GM12878 (cell line): ENCODE measurements around the gene SOCS6. TPM values are rescaled to one million over a fixed set of nuclear protein-coding genes. Genes with fewer than 3 reads are reported as not detected.

Source experiments
- ATAC-seq: fragments of 200-7000 bp; cut with Tn5 transposase; 3 replicates; pipeline ENCODE4 v1.9.1; 2020; ENCODE audit warnings: mild to moderate bottlenecking, moderate library complexity
- BruUV-seq: library from RNA; stranded (reverse); fragments of 400-500 nt; replicated peaks from 2 replicates; lab custom pipeline; 2021; lab: Mats Ljungman, UMichigan
- CTCF ChIA-PET: fragments of 300-600 bp; sonication (Branson Sonifier 250); formaldehyde crosslinking; extraction: SDS; loops from one replicate; lab custom pipeline; 2021; ENCODE audit warnings: inconsistent platforms; lab: Yijun Ruan, JAX
- POLR2A ChIA-PET: fragments of 350-600 bp; formaldehyde crosslinking; extraction: SDS; loops from one replicate; lab custom pipeline; 2021; ENCODE audit warnings: inconsistent platforms; lab: Charles Lee
- RAD21 ChIA-PET: fragments of 300-600 bp; sonication (Branson Sonifier 250); formaldehyde crosslinking; loops from one replicate; lab custom pipeline; 2023; ENCODE audit warnings: antibody characterized with exemption; ENCODE audit not compliant: unreplicated experiment; lab: Charles Lee
- SMC1A ChIA-PET: fragments of 300-600 bp; sonication (Branson Sonifier 250); formaldehyde crosslinking; loops from one replicate; lab custom pipeline; 2023; ENCODE audit not compliant: unreplicated experiment, uncharacterized antibody; lab: Charles Lee
- DNase-seq: peaks from one replicate; pipeline ENCODE4 v3.0.0-alpha.2; 2011; ENCODE audit warnings: low read depth, low spot score
- FAIRE-seq: peaks from 3 replicates; lab custom pipeline; 2011; peaks lifted over from hg19 to GRCh38; lab: Jason Lieb, UNC
- H2AFZ ChIP-seq: 2 replicates; pipeline ENCODE4 v1.6.0; 2011; ENCODE audit warnings: low read depth, low read length, control low read depth; ENCODE audit not compliant: control insufficient read depth
- H3K27ac ChIP-seq: 2 replicates; pipeline ENCODE4 v1.5.1; 2011; ENCODE audit warnings: control low read depth; ENCODE audit not compliant: control insufficient read depth, insufficient read depth
- H3K27me3 ChIP-seq, 2 experiments: replicated peaks in 1 of 2; 2 replicates each; pipeline versions ENCODE4 v1.6.0 to v1.6.1; 2011; ENCODE audit warnings: low read length in 1 of 2; ENCODE audit not compliant: control insufficient read depth in 2 of 2, insufficient read depth in 2 of 2
- H3K36me3 ChIP-seq, 2 experiments: 2 replicates each; pipeline ENCODE4 v1.5.1; 2011; ENCODE audit warnings: low read length in 1 of 2; ENCODE audit not compliant: control insufficient read depth in 2 of 2, insufficient read depth in 2 of 2
- H3K4me1 ChIP-seq: 2 replicates; pipeline ENCODE4 v1.6.1; 2011; ENCODE audit warnings: mild to moderate bottlenecking, low read length, moderate library complexity, mixed read lengths; ENCODE audit not compliant: control insufficient read depth, insufficient read depth
- H3K4me2 ChIP-seq: 2 replicates; pipeline ENCODE4 v1.6.0; 2011; ENCODE audit warnings: control low read depth; ENCODE audit not compliant: control insufficient read depth, insufficient read depth
- H3K4me3 ChIP-seq: fragments of 200-600 bp; sonication (generic); 2 replicates; pipeline ENCODE4 v1.5.1; 2016
- H3K79me2 ChIP-seq: 2 replicates; pipeline ENCODE4 v1.6.0; 2011; ENCODE audit warnings: low read length; ENCODE audit not compliant: control insufficient read depth, insufficient read depth
- H3K9ac ChIP-seq: 2 replicates; pipeline ENCODE4 v1.8.0; 2011; ENCODE audit warnings: low read length, control low read depth, mixed read lengths; ENCODE audit not compliant: control insufficient read depth, insufficient read depth
- H3K9me3 ChIP-seq: replicated peaks from 3 replicates; pipeline ENCODE4 v1.5.1; 2011; ENCODE audit warnings: mild to moderate bottlenecking, low read length; ENCODE audit not compliant: control insufficient read depth, insufficient read depth
- H4K20me1 ChIP-seq: 2 replicates; pipeline ENCODE4 v1.6.0; 2011; ENCODE audit not compliant: control insufficient read depth, insufficient read depth
- ETV6 ChIP-seq, 2 experiments: fragments of 450-650 bp in 1 of 2; IDR thresholded peaks in 1 of 2; conservative IDR thresholded peaks in 1 of 2; 2 replicates each; pipeline ENCODE4 v1.6.1; 2014; ENCODE audit warnings: antibody characterized with exemption in 1 of 2, borderline replicate concordance in 1 of 2, low read depth in 1 of 2, mild to moderate bottlenecking in 1 of 2, moderate library complexity in 1 of 2
- MEF2A ChIP-seq: IDR thresholded peaks from 2 replicates; pipeline ENCODE4 v1.6.1; 2011; ENCODE audit warnings: low read depth, mild to moderate bottlenecking, low read length, moderate library complexity; ENCODE audit not compliant: insufficient read depth
- SUPT20H ChIP-seq: IDR thresholded peaks from 2 replicates; pipeline ENCODE4 v1.6.1; 2011; ENCODE audit warnings: low read depth, mild to moderate bottlenecking, low read length, moderate library complexity, borderline replicate concordance; ENCODE audit not compliant: control insufficient read depth
- YY1 ChIP-seq: IDR thresholded peaks from 2 replicates; pipeline ENCODE4 v1.6.1; 2011; ENCODE audit warnings: low read depth, mild to moderate bottlenecking, low read length
- ZBED1 ChIP-seq: IDR thresholded peaks from 2 replicates; pipeline ENCODE4 v1.6.1; 2016; ENCODE audit warnings: borderline replicate concordance
- WGBS: methylation state at CpG from one replicate; pipeline ENCODE4 v1.1.6; 2016; ENCODE audit warnings: low lambda C conversion rate; ENCODE audit not compliant: insufficient replicate concordance, insufficient coverage; ENCODE audit errors: missing lambda C conversion rate; 5-methylcytosine and 5-hydroxymethylcytosine counted together
- in situ Hi-C: fragments of 300-500 bp; cut with MboI; formaldehyde crosslinking; loops from 9 replicates; pipeline ENCODE4 v1.14.3; 2018; ENCODE audit warnings: mixed read lengths
- intact Hi-C: fragments of 100-400 bp; cut with micrococcal nuclease; formaldehyde crosslinking; loops from one replicate; pipeline ENCODE4 v1.14.2; 2022; ENCODE audit not compliant: unreplicated experiment
- polyA plus RNA-seq, 11 experiments: library from polyadenylated mRNA; depleted of rRNA in 4 of 11; unstranded in 6 of 11; stranded (reverse) in 5 of 11; fragments of >200 nt; fragmentation: Nextera tagmentation in 4 of 11; fragmentation: Illumina TruSeq in 1 of 11; extraction: Ambion mirVana in 4 of 11; extraction: Trizol in 1 of 11; gene quantifications; 1 replicate in 1 of 11; 2 replicates in 10 of 11; pipeline versions ENCODE4 v1.2.1 to v1.2.3, GENCODE V29; 2011 to 2016; ENCODE audit warnings: inconsistent platforms in 2 of 11, missing spikeins in 2 of 11, low read depth in 1 of 11
- total RNA-seq, 4 experiments: library from RNA; depleted of rRNA in 3 of 4; stranded (reverse); fragments of >200 nt in 3 of 4; fragmentation: Illumina TruSeq in 1 of 4; extraction: Trizol in 1 of 4; gene quantifications; 2 replicates each; pipeline versions ENCODE4 v1.2.1 to v1.2.3, GENCODE V29; 2013 to 2021
- TF ChIP-seq, protein P1 (sequence below): fragments of 450-650 bp; IDR thresholded peaks from 2 replicates; pipeline ENCODE4 v1.6.1; 2017; ENCODE audit warnings: low read depth, mild to moderate bottlenecking, moderate library complexity

SOCS6 gene
- total and polyA plus RNA-seq, 10 of the 15 experiments (the other 5 are each of a cell fraction or from before 2014, with no cell fraction given): 1.6 to 6.1 (median 4.1) TPM

DNA sequence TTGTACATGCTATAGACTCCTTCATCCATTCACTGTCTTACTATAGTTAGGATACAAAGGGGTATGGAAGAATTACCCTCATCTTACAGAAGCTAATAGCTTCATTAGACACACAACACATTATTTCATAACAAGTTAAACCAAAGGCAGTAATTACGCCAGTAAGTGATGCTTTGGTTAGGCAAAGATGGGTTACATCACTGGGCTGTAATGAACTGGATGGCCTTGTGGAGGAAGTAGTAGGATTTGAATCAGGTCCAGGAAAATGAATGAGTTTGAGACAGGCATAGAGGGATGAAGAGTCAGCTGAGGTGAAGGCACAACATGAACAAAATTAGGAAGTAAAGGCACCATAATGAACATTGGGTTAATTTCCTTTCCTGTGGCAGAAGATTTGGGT lies 80.1 kb downstream of the SOCS6 start:
- BruUV-seq: no TSS peak
- RAD21 ChIA-PET: no interaction called here

More for the DNA sequence above, 80.1 kb downstream of the SOCS6 start:
- POLR2A ChIA-PET: no interaction called here
- no peaks in the 10 kb centered on the region for H3K9me3 ChIP-seq
- ATAC-seq (no peak), DNase-seq (no peak), FAIRE-seq (no peak)
- SMC1A ChIA-PET: no interaction called here
- no peak for TF ChIP-seq SUPT20H
- no peak for TF ChIP-seq YY1
- TF ChIP-seq ETV6 (conservative IDR thresholded peaks at IDR 0.05 in 1 of 2, IDR thresholded peaks at IDR 0.05 in 1 of 2; ENCODE audit: borderline replicate concordance in 1 of 2, low read depth in 1 of 2): no peak
- TF ChIP-seq, protein P1, sequence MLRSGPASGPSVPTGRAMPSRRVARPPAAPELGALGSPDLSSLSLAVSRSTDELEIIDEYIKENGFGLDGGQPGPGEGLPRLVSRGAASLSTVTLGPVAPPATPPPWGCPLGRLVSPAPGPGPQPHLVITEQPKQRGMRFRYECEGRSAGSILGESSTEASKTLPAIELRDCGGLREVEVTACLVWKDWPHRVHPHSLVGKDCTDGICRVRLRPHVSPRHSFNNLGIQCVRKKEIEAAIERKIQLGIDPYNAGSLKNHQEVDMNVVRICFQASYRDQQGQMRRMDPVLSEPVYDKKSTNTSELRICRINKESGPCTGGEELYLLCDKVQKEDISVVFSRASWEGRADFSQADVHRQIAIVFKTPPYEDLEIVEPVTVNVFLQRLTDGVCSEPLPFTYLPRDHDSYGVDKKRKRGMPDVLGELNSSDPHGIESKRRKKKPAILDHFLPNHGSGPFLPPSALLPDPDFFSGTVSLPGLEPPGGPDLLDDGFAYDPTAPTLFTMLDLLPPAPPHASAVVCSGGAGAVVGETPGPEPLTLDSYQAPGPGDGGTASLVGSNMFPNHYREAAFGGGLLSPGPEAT: no peak
- no peak for TF ChIP-seq ZBED1
- TF ChIP-seq MEF2A: no peak
- WGBS: 88% methylated on average over 1 of the region's 1 CpG
- intact Hi-C loops (no loop called here), in situ Hi-C loops (no loop called here)
- CTCF ChIA-PET: no interaction called here
- H3K36me3 ChIP-seq: no peaks in the 10 kb centered on the region
- H3K4me1 ChIP-seq: no peaks in the 10 kb centered on the region
- no peak overlapping the region for H2AFZ ChIP-seq
- no peak overlapping the region for H3K9ac ChIP-seq
- H3K79me2 ChIP-seq: no peaks in the 10 kb centered on the region
- H3K27me3 ChIP-seq: no peaks in the 10 kb centered on the region; a peak in 1 of 4 replicates
- no peak overlapping the region for H3K27ac ChIP-seq
- no peak overlapping the region for H3K4me2 ChIP-seq
- no peaks in the 10 kb centered on the region for H4K20me1 ChIP-seq
- no peak overlapping the region for H3K4me3 ChIP-seq
